OCI-LY7 (cell line): ENCODE measurements around the gene CD247. TPM values are rescaled to one million over a fixed set of nuclear protein-coding genes. Genes with fewer than 3 reads are reported as not detected.

Source experiments
- BruUV-seq: library from RNA; stranded (reverse); fragments of 400-500 nt; replicated peaks from 2 replicates; lab custom pipeline; 2021; lab: Mats Ljungman, UMichigan
- CTCF ChIA-PET: fragments of 300-600 bp; sonication (Branson Sonifier 250); formaldehyde crosslinking; loops from one replicate; lab custom pipeline; 2022; ENCODE audit warnings: antibody characterized with exemption; ENCODE audit not compliant: unreplicated experiment; lab: Charles Lee
- POLR2A ChIA-PET: fragments of 300-600 bp; sonication (Branson Sonifier 250); formaldehyde crosslinking; loops from one replicate; lab custom pipeline; 2022; ENCODE audit warnings: antibody characterized with exemption; lab: Charles Lee
- DNase-seq: peaks from one replicate; pipeline ENCODE4 v3.0.0-alpha.2; 2015; ENCODE audit warnings: low spot score
- H2AFZ ChIP-seq: fragments of 200-600 bp; sonication (generic), shearing (Covaris generic); 2 replicates; pipeline ENCODE4 v1.6.1; 2014; ENCODE audit warnings: mild to moderate bottlenecking, antibody characterized with exemption, low read length, moderate library complexity
- H3K27ac ChIP-seq: fragments of 200-600 bp; sonication (generic); 2 replicates; pipeline ENCODE4 v1.5.1; 2014; ENCODE audit warnings: mixed run types, low read depth, mild to moderate bottlenecking, moderate library complexity, low read length, inconsistent platforms; ENCODE audit not compliant: poor library complexity, severe bottlenecking
- H3K36me3 ChIP-seq: fragments of 200-600 bp; sonication (generic); 2 replicates; pipeline ENCODE4 v1.6.1; 2014; ENCODE audit warnings: mild to moderate bottlenecking, antibody characterized with exemption, low read length, moderate library complexity, mixed read lengths; ENCODE audit not compliant: insufficient read depth
- H3K4me1 ChIP-seq: fragments of 200-600 bp; sonication (generic); 2 replicates; pipeline ENCODE4 v1.5.1; 2014; ENCODE audit warnings: mild to moderate bottlenecking, low read length; ENCODE audit not compliant: insufficient read depth, poor library complexity, severe bottlenecking
- H3K4me2 ChIP-seq: fragments of 200-600 bp; sonication (generic); 2 replicates; pipeline ENCODE4 v1.6.1; 2014; ENCODE audit warnings: mild to moderate bottlenecking, low read length
- H3K4me3 ChIP-seq: fragments of 200-600 bp; sonication (generic); 2 replicates; pipeline ENCODE4 v1.5.1; 2014; ENCODE audit warnings: mild to moderate bottlenecking, low read depth, low read length; ENCODE audit not compliant: poor library complexity, severe bottlenecking
- H3K79me2 ChIP-seq: fragments of 200-600 bp; sonication (generic); 2 replicates; pipeline ENCODE4 v1.6.1; 2016; ENCODE audit warnings: low read depth, mild to moderate bottlenecking, low read length, moderate library complexity, mixed read lengths; ENCODE audit not compliant: insufficient read depth
- H3K9me2 ChIP-seq: fragments of 200-600 bp; sonication (generic); 2 replicates; pipeline ENCODE4 v1.6.1; 2016; ENCODE audit warnings: mild to moderate bottlenecking, low read length, mixed read lengths; ENCODE audit not compliant: insufficient read depth
- H3K9me3 ChIP-seq: fragments of 200-600 bp; sonication (generic); 2 replicates; pipeline ENCODE4 v1.6.1; 2014; ENCODE audit warnings: mild to moderate bottlenecking, mixed run types, low read length, mixed read lengths
- H4K20me1 ChIP-seq: fragments of 200-600 bp; sonication (generic); 2 replicates; pipeline ENCODE4 v1.6.1; 2014; ENCODE audit warnings: mild to moderate bottlenecking, antibody characterized with exemption, low read length, moderate library complexity, mixed read lengths; ENCODE audit not compliant: insufficient read depth
- EZH2phosphoT487 ChIP-seq: fragments of 200-600 bp; sonication (generic); IDR thresholded peaks from 2 replicates; pipeline ENCODE4 v1.6.1; 2018; ENCODE audit warnings: low read depth, borderline replicate concordance, mild to moderate bottlenecking, mixed run types, antibody characterized with exemption, low read length, moderate library complexity, mixed read lengths
- intact Hi-C: fragments of 100-400 bp; cut with micrococcal nuclease; formaldehyde crosslinking; loops from one replicate; pipeline ENCODE4 v1.10.0; 2022; ENCODE audit not compliant: unreplicated experiment
- total RNA-seq, 2 experiments: library from RNA; depleted of rRNA in 1 of 2; stranded (reverse); fragments of >200 nt in 1 of 2; shearing (Covaris generic) in 1 of 2; gene quantifications; 2 replicates each; pipeline ENCODE4 v1.2.3, GENCODE V29; 2014 to 2022
- TF ChIP-seq, protein P1 (sequence below): fragments of 200-600 bp; sonication (generic); conservative IDR thresholded peaks from 2 replicates; pipeline ENCODE4 v1.5.1; 2014; ENCODE audit warnings: mild to moderate bottlenecking, antibody characterized with exemption, low read length, moderate library complexity, mixed read lengths

The CD247 gene
- total RNA-seq, 2 experiments from 2014 or later, result 1.6 to 2.2 TPM

DNA sequence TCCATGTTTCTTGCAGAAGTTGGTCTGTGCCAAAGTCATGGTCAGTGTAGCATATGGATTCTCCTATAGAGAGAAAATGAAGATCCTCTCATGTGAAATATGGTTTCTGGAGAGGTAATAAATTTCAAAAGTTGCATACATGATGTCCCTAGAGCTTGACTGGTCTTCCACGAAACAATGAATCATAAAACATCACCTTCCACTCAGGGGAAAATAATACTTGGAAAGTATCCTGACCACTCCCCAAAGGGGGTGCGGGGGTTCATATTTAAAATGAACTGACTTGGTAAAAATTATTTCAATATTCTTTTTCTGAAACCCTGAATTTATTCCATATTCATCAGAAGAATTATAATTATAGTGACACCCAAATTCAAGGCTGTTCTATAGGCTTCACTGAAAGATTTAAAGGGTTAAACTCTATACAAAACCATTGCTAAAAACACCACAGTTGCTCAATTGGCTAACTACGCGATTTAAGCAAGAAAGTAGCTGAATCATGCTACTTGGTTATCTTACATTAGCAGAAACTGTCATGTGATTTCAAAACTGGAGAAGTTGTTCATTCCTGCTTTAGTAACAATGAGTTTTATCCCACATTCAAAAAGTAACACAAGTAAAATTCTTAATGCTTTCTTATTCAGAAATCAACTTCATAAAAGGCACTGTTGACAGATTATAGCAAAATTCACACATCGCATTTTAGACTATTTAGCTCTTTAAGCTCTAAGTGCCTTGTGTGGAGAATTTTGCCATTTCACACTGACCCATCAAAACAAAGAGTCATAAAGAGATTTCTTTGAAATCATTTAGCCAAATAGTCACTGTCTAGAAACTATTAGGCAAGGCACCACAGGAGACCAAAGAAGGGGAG lies 30.0 kb upstream of the CD247 start:
- Histone ChIP-seq H4K20me1 (no peaks in the 10 kb centered on the region), H3K4me1 (peaks cover 70% of the 10 kb centered on the region), H3K9me3 (no peaks in the 10 kb centered on the region), H2AFZ (no peak overlapping the region), H3K79me2 (peaks cover 25% of the 10 kb centered on the region), H3K9me2 (no peaks in the 10 kb centered on the region), H3K4me3 (no peak overlapping the region), H3K36me3 (peaks cover 49% of the 10 kb centered on the region), H3K27ac (no peak overlapping the region), H3K4me2 (peak overlapping the region; percentile 10; the same call in 1 of the 2 replicates)
- DNase-seq, result no peak
- TF ChIP-seq, protein P1, sequence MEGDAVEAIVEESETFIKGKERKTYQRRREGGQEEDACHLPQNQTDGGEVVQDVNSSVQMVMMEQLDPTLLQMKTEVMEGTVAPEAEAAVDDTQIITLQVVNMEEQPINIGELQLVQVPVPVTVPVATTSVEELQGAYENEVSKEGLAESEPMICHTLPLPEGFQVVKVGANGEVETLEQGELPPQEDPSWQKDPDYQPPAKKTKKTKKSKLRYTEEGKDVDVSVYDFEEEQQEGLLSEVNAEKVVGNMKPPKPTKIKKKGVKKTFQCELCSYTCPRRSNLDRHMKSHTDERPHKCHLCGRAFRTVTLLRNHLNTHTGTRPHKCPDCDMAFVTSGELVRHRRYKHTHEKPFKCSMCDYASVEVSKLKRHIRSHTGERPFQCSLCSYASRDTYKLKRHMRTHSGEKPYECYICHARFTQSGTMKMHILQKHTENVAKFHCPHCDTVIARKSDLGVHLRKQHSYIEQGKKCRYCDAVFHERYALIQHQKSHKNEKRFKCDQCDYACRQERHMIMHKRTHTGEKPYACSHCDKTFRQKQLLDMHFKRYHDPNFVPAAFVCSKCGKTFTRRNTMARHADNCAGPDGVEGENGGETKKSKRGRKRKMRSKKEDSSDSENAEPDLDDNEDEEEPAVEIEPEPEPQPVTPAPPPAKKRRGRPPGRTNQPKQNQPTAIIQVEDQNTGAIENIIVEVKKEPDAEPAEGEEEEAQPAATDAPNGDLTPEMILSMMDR, result no peak
- TF ChIP-seq EZH2phosphoT487, result no peak
- ChIA-PET CTCF (interaction anchor here (0.5 to 0.8 kb wide), 2 partner anchors 20 to 25 kb away, joined by 3 read pairs; no protein-coding TSS in a partner anchor), POLR2A (interaction anchor here (0.6 to 1.6 kb wide), 5 partner anchors 9 to 991 kb away, joined by 3 to 5 read pairs (median 3); no protein-coding TSS in a partner anchor)
- intact Hi-C loops, result no loop called here
- no TSS peak for BruUV-seq

DNA sequence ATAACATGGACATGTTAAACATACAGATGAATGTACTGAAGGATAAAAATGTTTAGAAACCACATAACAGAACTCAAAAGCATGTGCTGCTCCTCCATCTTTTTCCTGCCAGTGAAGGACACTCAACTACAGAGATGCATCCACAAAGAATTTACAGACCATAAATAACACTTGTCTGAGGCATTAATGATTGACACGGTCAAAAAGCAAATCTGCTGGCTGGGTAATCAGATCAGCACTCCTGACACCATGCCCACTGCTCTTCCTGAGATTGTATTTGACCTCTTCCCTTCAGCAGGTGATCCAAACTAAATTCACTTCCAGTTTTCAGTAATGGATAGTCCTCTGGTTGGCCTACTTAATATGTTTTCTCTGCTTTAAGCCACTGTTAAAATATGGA lies 28.6 kb upstream of the CD247 start:
- Histone ChIP-seq H3K4me1 (peaks cover 77% of the 10 kb centered on the region), H4K20me1 (no peaks in the 10 kb centered on the region), H3K4me3 (no peak overlapping the region), H3K27ac (no peak overlapping the region), H3K9me2 (no peaks in the 10 kb centered on the region), H3K79me2 (peaks cover 14% of the 10 kb centered on the region), H3K36me3 (peaks cover 52% of the 10 kb centered on the region), H3K4me2 (no peak overlapping the region), H2AFZ (no peak overlapping the region), H3K9me3 (no peaks in the 10 kb centered on the region)
- intact Hi-C loops, result no loop called here
- no peak for DNase-seq
- ChIA-PET POLR2A (interaction anchor here (1.0 to 1.3 kb wide), 3 partner anchors 11 to 99 kb away, joined by 3 read pairs; no protein-coding TSS in a partner anchor), CTCF (no interaction called here)
- no TSS peak for BruUV-seq
- TF ChIP-seq EZH2phosphoT487, result no peak

DNA sequence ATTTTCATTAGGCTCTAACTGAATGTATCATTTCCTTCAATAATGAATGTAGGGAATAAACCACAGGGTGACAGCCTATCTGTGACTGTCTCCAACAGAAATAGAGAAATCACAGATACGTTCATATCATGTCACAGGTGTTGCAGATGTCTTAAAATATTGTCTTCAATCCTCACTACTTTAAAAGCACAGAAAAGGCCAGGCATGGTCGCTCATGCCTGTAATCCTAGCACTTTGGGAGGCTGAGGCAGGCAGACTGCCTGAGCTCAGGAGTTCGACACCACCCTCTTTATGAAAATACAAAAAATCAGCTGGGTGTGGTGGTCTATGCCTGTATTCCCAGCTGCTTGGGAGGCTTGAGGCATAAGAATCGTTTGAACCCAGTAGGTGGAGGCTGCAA lies 27.0 kb upstream of the CD247 start:
- BruUV-seq, result no TSS peak
- H3K9me3 ChIP-seq, result no peaks in the 10 kb centered on the region
- POLR2A ChIA-PET, result no interaction called here

More for the DNA sequence above, 27.0 kb upstream of the CD247 start:
- H3K4me1 ChIP-seq, result peaks cover 77% of the 10 kb centered on the region
- no peaks in the 10 kb centered on the region for H3K79me2 ChIP-seq
- TF ChIP-seq, protein P1, result no peak
- no peak for TF ChIP-seq EZH2phosphoT487
- H3K4me2 ChIP-seq, result peak overlapping the region; percentile 60
- H3K27ac ChIP-seq, result peak overlapping the region; percentile 76
- DNase-seq, result peak; percentile 52
- peaks cover 67% of the 10 kb centered on the region for H3K36me3 ChIP-seq
- H4K20me1 ChIP-seq, result no peaks in the 10 kb centered on the region
- no peaks in the 10 kb centered on the region for H3K9me2 ChIP-seq
- peak overlapping the region; percentile 4 for H3K4me3 ChIP-seq
- H2AFZ ChIP-seq, result no peak overlapping the region
- intact Hi-C loops, result no loop called here
- CTCF ChIA-PET, result interaction anchor here (0.6 kb wide), 1 partner anchor 9 kb away, joined by 3 read pairs; no protein-coding TSS in a partner anchor
